ENCODE data around the gene LRRK2.

The LRRK2 gene

GRCh38 chr12:40298341-40298740 is 73.5 kb downstream of the LRRK2 start:
- no peaks in the 10 kb centered on the region for H4K20me1 ChIP-seq (ENCODE audit: insufficient read depth, low read length, poor library complexity, severe bottlenecking)
- no peaks in the 10 kb centered on the region for H3K9me3 ChIP-seq (ENCODE audit: insufficient read depth, low read depth, low read length)
- H3K9ac ChIP-seq (ENCODE audit: low read depth, low read length, poor library complexity, severe bottlenecking): no peak overlapping the region
- H2AFZ ChIP-seq (ENCODE audit: low read length): no peak overlapping the region
- no peaks in the 10 kb centered on the region for H3K9me2 ChIP-seq (replicated peaks; ENCODE audit: low read depth, low read length)
- no peaks in the 10 kb centered on the region for H3K79me2 ChIP-seq (ENCODE audit: insufficient read depth, low read length)
- no peaks in the 10 kb centered on the region for H3K4me1 ChIP-seq (ENCODE audit: insufficient read depth, low read length, poor library complexity, severe bottlenecking)
- no peak overlapping the region for H3K4me2 ChIP-seq (ENCODE audit: low read depth, low read length, poor library complexity, severe bottlenecking)
- no peaks in the 10 kb centered on the region for H3K27me3 ChIP-seq (ENCODE audit: insufficient read depth, low read length, poor library complexity, severe bottlenecking)
- H3F3A ChIP-seq (ENCODE audit: low read depth): no peaks in the 10 kb centered on the region
- H3K36me3 ChIP-seq (ENCODE audit: insufficient read depth, low read length): no peaks in the 10 kb centered on the region
- no peak overlapping the region for H3K4me3 ChIP-seq (ENCODE audit: low read length, poor library complexity, severe bottlenecking)
- TF ChIP-seq EZH2phosphoT487 (IDR thresholded peaks at IDR 0.05; ENCODE audit: borderline replicate concordance) (no peak), CTCF (conservative IDR thresholded peaks at IDR 0.05; ENCODE audit: low read length) (no peak)

GRCh38 chr12:40300490-40300889 is 75.7 kb downstream of the LRRK2 start:
- Histone ChIP-seq H3K4me1 (ENCODE audit: insufficient read depth, low read length, poor library complexity, severe bottlenecking) (no peaks in the 10 kb centered on the region), H4K20me1 (ENCODE audit: insufficient read depth, low read length, poor library complexity, severe bottlenecking) (no peaks in the 10 kb centered on the region), H3F3A (ENCODE audit: low read depth) (no peaks in the 10 kb centered on the region), H3K9me3 (ENCODE audit: insufficient read depth, low read depth, low read length) (no peaks in the 10 kb centered on the region), H3K9ac (ENCODE audit: low read depth, low read length, poor library complexity, severe bottlenecking) (no peak overlapping the region), H3K4me2 (ENCODE audit: low read depth, low read length, poor library complexity, severe bottlenecking) (no peak overlapping the region), H3K9me2 (replicated peaks; ENCODE audit: low read depth, low read length) (no peaks in the 10 kb centered on the region), H3K36me3 (ENCODE audit: insufficient read depth, low read length) (no peaks in the 10 kb centered on the region), H2AFZ (ENCODE audit: low read length) (no peak overlapping the region), H3K27me3 (ENCODE audit: insufficient read depth, low read length, poor library complexity, severe bottlenecking) (no peaks in the 10 kb centered on the region), H3K79me2 (ENCODE audit: insufficient read depth, low read length) (no peaks in the 10 kb centered on the region), H3K4me3 (ENCODE audit: low read length, poor library complexity, severe bottlenecking) (no peak overlapping the region)
- TF ChIP-seq EZH2phosphoT487 (IDR thresholded peaks at IDR 0.05; ENCODE audit: borderline replicate concordance) (no peak), CTCF (conservative IDR thresholded peaks at IDR 0.05; ENCODE audit: low read length) (no peak)

GRCh38 chr12:40309001-40309400 is 84.2 kb downstream of the LRRK2 start:
- Histone ChIP-seq H3K4me1 (ENCODE audit: insufficient read depth, low read length, poor library complexity, severe bottlenecking) (no peaks in the 10 kb centered on the region), H3K27me3 (ENCODE audit: insufficient read depth, low read length, poor library complexity, severe bottlenecking) (no peaks in the 10 kb centered on the region), H3K36me3 (ENCODE audit: insufficient read depth, low read length) (no peaks in the 10 kb centered on the region), H3K4me3 (ENCODE audit: low read length, poor library complexity, severe bottlenecking) (no peak overlapping the region), H3K9ac (ENCODE audit: low read depth, low read length, poor library complexity, severe bottlenecking) (no peak overlapping the region), H3K9me3 (ENCODE audit: insufficient read depth, low read depth, low read length) (no peaks in the 10 kb centered on the region), H4K20me1 (ENCODE audit: insufficient read depth, low read length, poor library complexity, severe bottlenecking) (no peaks in the 10 kb centered on the region), H3K4me2 (ENCODE audit: low read depth, low read length, poor library complexity, severe bottlenecking) (no peak overlapping the region), H3F3A (ENCODE audit: low read depth) (no peaks in the 10 kb centered on the region), H3K79me2 (ENCODE audit: insufficient read depth, low read length) (no peaks in the 10 kb centered on the region), H3K9me2 (replicated peaks; ENCODE audit: low read depth, low read length) (no peaks in the 10 kb centered on the region), H2AFZ (ENCODE audit: low read length) (no peak overlapping the region)
- TF ChIP-seq EZH2phosphoT487 (IDR thresholded peaks at IDR 0.05; ENCODE audit: borderline replicate concordance): no peak
- no peak for TF ChIP-seq CTCF (conservative IDR thresholded peaks at IDR 0.05; ENCODE audit: low read length)
